COLO668 (cell line): ENCODE data around the gene RBPJL.

ENCODE experiments used
- DNase-seq: peaks from one replicate; lab custom pipeline; 2025; ENCODE audit not compliant: unreplicated experiment; lab: John Stamatoyannopoulos, UW

The RBPJL gene

DNA sequence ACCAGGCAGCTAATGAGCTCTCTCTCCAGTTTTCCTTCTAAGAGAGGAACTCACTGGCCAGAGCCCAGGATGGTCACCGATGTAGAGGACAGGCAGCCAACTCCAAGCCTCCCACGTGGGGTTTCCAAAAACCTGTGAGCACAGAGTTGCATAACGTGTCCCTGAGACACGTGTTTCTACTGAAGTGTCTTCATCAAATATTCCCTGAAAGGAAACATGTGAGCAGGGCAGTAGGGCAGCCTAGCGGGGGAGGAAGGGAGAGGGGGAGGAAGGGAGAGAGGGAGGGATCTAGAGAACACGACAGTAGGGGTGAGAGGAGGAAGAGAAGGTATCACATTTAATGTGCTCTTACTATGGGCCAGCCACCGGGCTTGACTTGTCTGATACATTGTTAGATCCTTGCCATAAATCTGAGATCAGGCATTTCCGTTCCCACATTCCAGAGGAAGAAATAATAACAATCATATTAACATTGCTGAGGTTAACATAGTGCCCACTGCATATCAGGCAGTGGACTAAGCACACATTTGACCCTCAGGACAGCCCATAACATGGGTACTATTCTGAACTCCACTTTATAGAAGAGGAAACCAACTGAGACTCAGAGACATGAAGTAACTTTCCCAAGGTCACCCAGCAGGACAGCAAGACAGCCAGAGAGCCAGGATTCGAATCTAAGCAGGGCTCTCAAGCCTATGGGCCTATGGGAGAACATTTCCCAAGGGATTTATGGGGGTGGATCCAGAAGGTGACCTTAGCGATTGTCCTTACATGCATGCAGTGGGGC, 51.8 kb downstream of the RBPJL start:
- peak; percentile 18 for DNase-seq

DNA sequence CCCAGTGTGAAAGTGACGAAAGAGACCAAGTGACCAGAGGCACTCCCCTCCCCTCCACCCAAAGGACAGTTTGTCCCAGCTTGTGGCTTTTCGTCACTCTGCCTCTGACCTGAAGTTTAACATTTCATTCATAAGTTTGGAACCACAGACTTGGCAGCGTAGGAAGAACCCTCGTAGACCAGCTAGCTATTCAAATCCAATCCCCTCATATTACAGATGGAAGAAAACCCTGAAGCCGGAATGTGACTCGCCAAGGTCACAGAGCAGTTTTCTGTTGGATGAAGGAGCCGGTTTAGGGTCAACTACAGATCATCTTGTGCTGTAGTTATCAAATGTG, 52.4 kb downstream of the RBPJL start:
- no peak for DNase-seq

DNA sequence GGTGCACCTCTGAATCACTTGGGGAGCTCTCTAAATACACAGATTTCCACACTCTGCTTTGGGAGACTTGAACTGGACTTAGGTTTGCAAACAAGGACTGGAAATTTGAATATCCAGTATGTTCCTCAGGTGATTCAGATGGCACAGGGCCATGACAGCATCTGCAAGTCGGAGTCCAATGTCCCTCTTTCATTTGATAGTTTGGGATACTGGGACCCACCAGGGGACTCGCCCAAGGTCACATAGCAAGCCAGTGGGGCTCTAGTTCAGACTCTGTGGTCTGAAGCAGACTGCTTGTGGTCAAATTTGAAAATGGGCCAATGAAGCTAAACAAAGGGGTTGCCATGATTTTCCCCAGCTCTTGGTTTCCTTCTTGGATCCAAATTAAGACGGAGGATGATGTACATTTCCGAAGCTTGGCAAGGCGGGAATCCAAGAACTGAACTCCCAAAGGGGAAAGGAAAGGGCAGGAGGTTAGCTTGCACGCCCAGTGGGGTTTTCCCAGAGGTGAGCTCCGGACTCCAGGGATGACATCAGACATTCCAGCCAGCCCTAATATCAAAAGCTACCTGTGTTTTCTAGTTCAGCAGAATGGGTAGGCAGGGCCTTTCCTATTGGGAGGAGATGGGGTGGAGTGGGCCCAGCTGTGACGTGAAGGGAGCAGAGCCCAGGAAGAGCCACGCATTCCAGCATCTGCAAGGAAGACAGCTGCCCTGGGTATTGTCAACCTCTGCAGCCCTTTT, 52.9 kb downstream of the RBPJL start:
- no peak for DNase-seq

DNA sequence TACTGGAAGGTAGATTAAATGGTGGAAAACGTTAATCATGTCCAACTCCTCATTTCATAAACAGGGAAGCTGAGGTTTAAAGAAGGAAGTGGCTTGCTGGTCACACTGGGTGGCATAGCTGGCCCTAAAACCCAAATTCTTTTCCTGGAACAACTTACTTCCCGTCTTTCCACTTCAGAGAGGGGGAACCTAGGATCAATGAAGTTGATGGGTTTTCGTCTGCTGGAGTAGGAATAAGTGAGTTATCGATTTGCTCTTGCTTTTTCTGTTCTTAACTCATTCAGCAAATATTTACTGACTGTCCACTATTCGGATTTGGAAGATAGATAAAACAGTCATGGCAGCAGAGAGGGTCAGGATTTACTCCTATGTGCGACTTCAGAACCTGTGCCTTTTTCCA, 55.2 kb downstream of the RBPJL start:
- no peak for DNase-seq

DNA sequence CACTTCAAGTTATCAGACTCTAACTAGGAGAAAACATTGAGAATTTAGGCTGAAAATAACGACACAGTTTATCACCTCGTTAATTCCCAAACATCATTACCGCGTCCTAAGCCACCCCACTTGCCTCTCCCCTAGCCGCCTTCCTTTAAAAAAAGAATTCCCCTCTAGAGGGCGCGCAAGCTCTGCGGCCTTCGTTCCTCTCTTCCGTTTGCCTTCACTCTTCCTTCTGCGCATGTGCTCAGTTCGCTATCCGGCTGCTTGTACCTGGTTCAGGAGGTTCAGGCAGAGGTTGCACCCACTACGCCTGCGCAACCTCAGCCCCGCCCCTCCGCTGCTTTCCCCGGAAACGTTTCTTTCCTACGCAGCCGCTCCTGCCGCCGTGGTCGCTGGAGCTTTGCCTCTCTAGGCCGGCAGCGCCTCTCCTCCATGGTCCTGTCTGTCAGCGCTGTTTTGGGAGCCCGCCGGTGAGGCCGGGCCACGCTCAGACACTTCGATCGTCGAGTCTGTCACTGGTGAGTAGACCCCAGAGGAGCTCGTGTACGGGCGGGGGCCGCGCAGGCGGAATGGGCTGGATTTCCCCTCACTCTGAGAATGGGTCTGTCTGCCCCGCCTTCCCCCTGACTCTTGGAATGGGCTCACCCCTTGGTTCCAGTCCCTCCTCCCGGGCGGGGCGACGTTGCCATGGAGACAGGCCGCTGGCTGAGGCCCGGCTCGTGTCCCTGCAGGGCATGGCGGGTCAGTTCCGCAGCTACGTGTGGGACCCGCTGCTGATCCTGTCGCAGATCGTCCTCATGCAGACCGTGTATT, 56.4 kb downstream of the RBPJL start, which contains the start of gene SYS1:
TSS of gene SYS1 (plus strand) at position 353 of the 807 bp plus-strand sequence. CDS start at position 729, 376 bp downstream.
- peak; percentile 98 for DNase-seq

DNA sequence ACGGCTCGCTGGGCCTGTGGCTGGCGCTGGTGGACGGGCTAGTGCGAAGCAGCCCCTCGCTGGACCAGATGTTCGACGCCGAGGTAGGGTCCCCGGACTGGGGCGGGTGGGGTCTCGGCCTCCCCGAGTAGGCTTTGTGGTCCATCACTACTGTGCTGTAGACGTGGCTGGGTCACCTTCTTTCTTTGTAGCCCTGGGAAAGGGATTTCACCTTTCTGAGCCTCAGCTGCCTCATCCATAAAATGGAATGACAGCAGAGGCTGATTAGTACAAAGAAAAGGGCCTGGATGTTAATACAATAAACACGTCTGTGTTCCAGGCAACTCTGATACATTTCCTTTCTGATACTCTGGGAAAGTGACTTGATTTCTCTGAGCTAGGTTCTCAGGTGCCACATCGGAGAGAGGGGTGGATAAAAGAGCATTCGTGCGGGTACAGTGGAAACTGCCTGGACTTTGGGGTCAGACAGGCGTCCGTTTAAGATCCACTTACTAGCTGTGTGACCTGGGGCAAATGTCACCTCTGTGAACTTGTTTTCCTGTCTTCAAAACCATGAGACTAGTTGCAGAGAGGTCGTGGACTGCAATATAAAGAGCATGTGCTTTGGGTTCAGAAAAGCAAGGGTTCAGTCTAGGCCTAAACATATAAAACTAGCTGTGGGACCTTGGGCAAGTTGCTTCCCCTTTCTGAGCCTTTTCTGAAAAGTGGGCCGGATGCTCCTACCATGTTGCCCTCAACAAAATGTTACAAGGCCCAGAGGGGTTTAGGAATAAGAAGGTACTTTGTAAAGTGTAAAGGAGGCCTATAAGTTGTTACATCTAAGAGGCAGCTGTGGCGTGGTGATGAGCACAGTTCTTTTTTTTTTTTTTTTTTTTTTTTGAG, 57.2 kb downstream of the RBPJL start:
- no peak for DNase-seq

DNA sequence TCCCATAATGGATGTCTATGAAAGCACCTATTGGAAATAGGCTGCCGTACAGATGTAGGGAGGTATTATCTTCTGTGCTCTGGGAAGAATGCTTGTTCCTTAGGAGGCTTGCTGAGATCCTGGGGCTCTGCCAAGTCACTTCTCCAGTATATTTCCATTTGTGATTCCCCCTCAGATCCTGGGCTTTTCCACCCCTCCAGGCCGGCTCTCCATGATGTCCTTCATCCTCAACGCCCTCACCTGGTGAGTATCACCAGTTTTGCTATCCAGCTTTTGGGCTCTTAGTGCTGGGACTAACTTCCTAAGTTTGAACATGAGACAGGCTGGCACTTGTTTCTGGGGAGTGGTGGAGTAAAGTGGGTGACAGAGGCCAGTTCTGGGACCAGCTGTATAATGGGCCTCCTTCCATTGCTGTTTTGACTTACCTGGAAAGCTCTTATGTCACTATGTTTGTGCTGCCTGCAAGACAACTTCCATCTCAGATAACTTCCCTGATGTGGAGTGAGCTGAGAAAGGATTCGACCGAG, 58.9 kb downstream of the RBPJL start:
- DNase-seq: no peak

DNA sequence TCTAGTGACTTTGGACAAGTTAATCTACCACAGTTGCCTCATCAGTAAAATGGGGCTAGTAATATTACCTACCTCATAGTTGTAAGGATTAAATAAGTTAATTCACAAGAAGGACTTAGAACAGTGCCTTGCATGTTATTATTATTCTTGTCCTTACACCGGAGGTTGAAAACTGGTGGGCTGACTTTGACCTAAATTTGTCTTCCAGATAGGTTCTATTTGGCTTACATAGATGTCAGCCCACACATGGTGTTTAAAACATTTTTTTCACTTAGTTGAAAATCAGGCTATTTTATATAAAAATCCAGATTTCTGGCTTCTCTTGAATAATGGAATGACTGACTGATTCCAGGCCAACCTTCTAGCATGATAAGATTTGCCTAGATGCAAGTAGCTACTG, 59.6 kb downstream of the RBPJL start:
- no peak for DNase-seq

DNA sequence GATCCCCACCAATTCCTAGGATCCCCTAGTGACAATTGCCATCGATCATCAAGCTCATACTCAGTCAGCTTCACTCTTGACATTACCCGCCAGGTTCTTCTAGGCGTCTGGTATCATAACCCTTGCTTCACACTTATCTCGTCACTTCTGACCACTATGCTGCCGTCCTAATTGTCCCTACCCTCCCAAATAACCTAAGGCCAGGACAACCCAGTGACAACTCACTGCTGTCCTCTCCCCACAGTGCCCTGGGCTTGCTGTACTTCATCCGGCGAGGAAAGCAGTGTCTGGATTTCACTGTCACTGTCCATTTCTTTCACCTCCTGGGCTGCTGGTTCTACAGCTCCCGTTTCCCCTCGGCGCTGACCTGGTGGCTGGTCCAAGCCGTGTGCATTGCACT, 60.0 kb downstream of the RBPJL start:
- DNase-seq: no peak

DNA sequence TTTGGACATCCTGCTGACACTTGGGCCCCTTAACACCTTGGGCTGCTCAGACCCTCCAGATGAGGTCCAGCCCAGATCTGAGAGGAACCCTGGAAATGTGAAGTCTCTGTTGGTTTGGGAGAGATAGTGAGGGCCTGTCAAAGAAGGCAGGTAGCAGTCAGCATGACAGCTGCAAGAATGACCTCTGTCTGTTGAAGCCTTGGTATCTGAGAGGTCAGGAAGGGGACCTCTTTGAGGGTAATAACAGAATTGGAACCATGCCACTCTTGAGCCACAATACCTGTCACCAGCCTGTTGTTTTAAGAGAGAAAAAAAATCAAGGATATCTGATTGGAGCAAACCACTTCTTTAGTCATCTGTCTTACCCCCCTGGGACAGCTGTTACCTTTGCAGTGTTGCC, 60.5 kb downstream of the RBPJL start:
- no peak for DNase-seq
